Testis (tissue), 3 donors: Measurements from ENCODE around the gene CTDP1. TPM values are rescaled to one million over a fixed set of nuclear protein-coding genes. Genes with fewer than 3 reads are reported as not detected.

Source experiments
- DNase-seq: peaks from one replicate; pipeline ENCODE4 v3.0.0-alpha.2; 2019
- H3K27ac ChIP-seq, 2 donors: fragments of 200-600 bp; sonication (generic); one replicate each; pipeline ENCODE4 v1.5.1; 2019
- H3K27me3 ChIP-seq: fragments of 200-600 bp; sonication (generic); one replicate; pipeline ENCODE4 v1.5.1; 2019
- H3K36me3 ChIP-seq: fragments of 200-600 bp; sonication (generic); one replicate; pipeline ENCODE4 v1.5.1; 2017; ENCODE audit warnings: low read depth; ENCODE audit errors: missing control alignments
- H3K4me1 ChIP-seq: fragments of 200-600 bp; sonication (generic); one replicate; pipeline ENCODE4 v1.5.1; 2019
- H3K4me3 ChIP-seq, 2 donors: fragments of 200-600 bp; sonication (generic); one replicate each; pipeline ENCODE4 v1.5.1; 2017 to 2019
- H3K9me3 ChIP-seq: fragments of 200-600 bp; sonication (generic); one replicate; pipeline ENCODE4 v1.5.1; 2017
- CTCF ChIP-seq, 3 experiments: fragments of 450-650 bp in 2 of 3; fragments of 200-600 bp in 1 of 3; sonication (generic) in 1 of 3; IDR thresholded peaks; one replicate each; pipeline ENCODE4 v1.5.1; 2016 to 2019; ENCODE audit warnings: antibody characterized with exemption in 3 of 3, mild to moderate bottlenecking in 2 of 3, moderate library complexity in 1 of 3
- POLR2A ChIP-seq: fragments of 450-650 bp; IDR thresholded peaks from one replicate; pipeline ENCODE4 v1.6.1; 2017; ENCODE audit warnings: antibody characterized with exemption, mild to moderate bottlenecking, moderate library complexity
- WGBS, 2 donors: methylation state at CpG; one replicate each; pipeline ENCODE4 v1.1.5; 2018; 5-methylcytosine and 5-hydroxymethylcytosine counted together
- intact Hi-C: fragments of 100-400 bp; cut with DNase I; formaldehyde crosslinking; loops from one replicate; pipeline ENCODE4 v1.15.1; 2023; ENCODE audit warnings: low total_unique reads
- polyA plus RNA-seq: library from polyadenylated mRNA; stranded (reverse); fragments of 350-450 nt; fragmentation: Illumina TruSeq; extraction: RNeasy Lipid Tissue Mini Kit (QIAGEN cat#74804); gene quantifications from one replicate; pipeline ENCODE4 v1.2.3, GENCODE V29; 2014; ENCODE audit warnings: low read depth, low replicate concordance; ENCODE audit not compliant: insufficient read depth
- total RNA-seq, 2 donors: library from RNA; depleted of rRNA; stranded (reverse); fragments of >200 nt; gene quantifications; one replicate each; pipeline ENCODE4 v1.2.3, GENCODE V29; 2016

The CTDP1 gene
- total and polyA plus RNA-seq, 3 donors from 2014 or later = 41.0 to 51.0 (median 47.2) TPM

GRCh38 chr18:79707239-79707638 is 27.6 kb downstream of the CTDP1 start:
- Histone ChIP-seq H3K4me3 (no peak overlapping the region), H3K9me3 (no peaks in the 10 kb centered on the region), H3K36me3 (no peaks in the 10 kb centered on the region), H3K27ac (no peak overlapping the region), H3K27me3 (no peaks in the 10 kb centered on the region), H3K4me1 (no peaks in the 10 kb centered on the region)
- no peak for DNase-seq
- no peak for TF ChIP-seq CTCF (IDR thresholded peaks at IDR 0.05)
- 88 to 97% methylated on average over 6 to 19 of the region's 19 CpGs for WGBS, 2 donors
- intact Hi-C loops = no loop called here

GRCh38 chr18:79707671-79708070 is 28.1 kb downstream of the CTDP1 start:
- 97 to 99% methylated on average over 15 of the region's 15 CpGs for WGBS, 2 donors
- no peaks in the 10 kb centered on the region for H3K36me3 ChIP-seq
- TF ChIP-seq POLR2A (no peak), CTCF (IDR thresholded peaks at IDR 0.05) (no peak)
- no peak overlapping the region for H3K27ac ChIP-seq
- H3K9me3 ChIP-seq = no peaks in the 10 kb centered on the region
- intact Hi-C loops = no loop called here
- H3K4me3 ChIP-seq = no peak overlapping the region
- DNase-seq = no peak
- no peaks in the 10 kb centered on the region for H3K4me1 ChIP-seq
- H3K27me3 ChIP-seq = no peaks in the 10 kb centered on the region

- no peaks in the 10 kb centered on the region for H3K9me3 ChIP-seq
- TF ChIP-seq POLR2A (no peak), CTCF (IDR thresholded peaks at IDR 0.05) (no peak)
- 91 to 92% methylated on average over 21 of the region's 21 CpGs for WGBS, 2 donors
- no peaks in the 10 kb centered on the region for H3K36me3 ChIP-seq
- H3K27ac ChIP-seq = no peak overlapping the region
- intact Hi-C loops = no loop called here
- no peaks in the 10 kb centered on the region for H3K27me3 ChIP-seq
- H3K4me3 ChIP-seq = no peak overlapping the region
- DNase-seq = no peak
- no peaks in the 10 kb centered on the region for H3K4me1 ChIP-seq
Measured at GRCh38 chr18:79708412-79708811, 28.8 kb downstream of the CTDP1 start.

GRCh38 chr18:79712206-79712857 is 32.7 kb downstream of the CTDP1 start:
- WGBS, 2 donors = 91 to 94% methylated on average over 20 of the region's 20 CpGs
- TF ChIP-seq POLR2A (no peak), CTCF (IDR thresholded peaks at IDR 0.05) (no peak)
- DNase-seq = no peak
- Histone ChIP-seq H3K27ac (no peak overlapping the region), H3K27me3 (no peaks in the 10 kb centered on the region), H3K36me3 (no peaks in the 10 kb centered on the region), H3K4me1 (no peaks in the 10 kb centered on the region), H3K9me3 (no peaks in the 10 kb centered on the region), H3K4me3 (no peak overlapping the region)
- intact Hi-C loops = no loop called here

- no peak for TF ChIP-seq CTCF (IDR thresholded peaks at IDR 0.05)
- no peak for TF ChIP-seq POLR2A
- H3K4me1 ChIP-seq = no peaks in the 10 kb centered on the region
- no peaks in the 10 kb centered on the region for H3K36me3 ChIP-seq
- intact Hi-C loops = no loop called here
- no peak for DNase-seq
- no peaks in the 10 kb centered on the region for H3K27me3 ChIP-seq
- H3K4me3 ChIP-seq = no peak overlapping the region
- no peak overlapping the region for H3K27ac ChIP-seq
- H3K9me3 ChIP-seq = no peaks in the 10 kb centered on the region
- 89 to 95% methylated on average over 11 of the region's 11 CpGs for WGBS, 2 donors
Measured at GRCh38 chr18:79713341-79713740, 33.7 kb downstream of the CTDP1 start.
